Stimulated activated CD8-positive, alpha-beta memory T cell treated with anti-CD3 and anti-CD28 coated beads, Interleukin-4, amount 100 ng/mL, for 4 hours (primary cell): Measurements from ENCODE around the gene RRP9.
"Not testable (repeated sequence)": the region's sequence is repeated elsewhere in the genome, so short reads cannot be mapped to it uniquely, and the experiment has no call there.

Experiments used
- DNase-seq, 2 donors: peaks; one replicate each; pipeline ENCODE4 v3.0.0-alpha.2; 2020; ENCODE audit warnings: low read depth in 2 of 2, low spot score in 1 of 2

The RRP9 gene

DNA sequence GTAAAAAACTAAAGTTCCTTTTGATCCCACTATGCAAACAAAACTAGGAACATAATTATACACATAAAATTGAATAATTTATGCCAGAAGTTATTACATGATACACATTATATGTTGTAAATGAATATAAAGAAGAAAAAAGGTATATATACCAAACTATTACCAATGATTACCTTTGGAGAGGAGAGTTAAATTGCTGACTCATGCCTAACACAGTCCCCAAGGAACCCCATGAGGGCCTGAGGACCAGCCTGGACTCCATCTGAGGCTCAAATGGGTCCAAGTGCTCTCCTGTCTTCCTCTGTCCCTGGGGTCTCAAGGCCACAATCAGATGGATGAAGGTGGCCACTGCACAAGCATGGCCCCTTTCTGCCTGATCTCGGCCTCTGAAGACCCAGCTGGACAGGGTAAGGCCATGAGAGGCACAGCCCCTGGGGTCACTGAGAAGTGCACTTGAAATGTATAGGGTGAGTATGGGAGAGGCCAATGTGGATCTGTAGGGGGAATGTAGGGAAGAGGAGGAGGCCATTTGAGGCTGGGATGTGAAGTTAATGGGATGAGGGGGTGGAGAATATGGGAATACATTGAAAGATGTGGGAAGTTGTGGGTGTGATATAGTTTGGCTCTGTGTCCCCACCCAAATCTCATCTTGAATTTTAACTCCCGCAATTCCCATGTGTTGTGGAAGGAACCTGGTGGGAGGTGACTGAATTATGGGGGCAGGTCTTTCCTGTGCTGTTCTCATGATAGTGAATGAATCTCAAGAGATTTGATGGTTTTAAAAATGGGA, 37.5 kb downstream of the RRP9 start:
- DNase-seq: no peak

- not testable (repeated sequence) for DNase-seq
These were observed 39.3 kb downstream of the RRP9 start for GRCh38 chr3:51902361-51902760.

DNA sequence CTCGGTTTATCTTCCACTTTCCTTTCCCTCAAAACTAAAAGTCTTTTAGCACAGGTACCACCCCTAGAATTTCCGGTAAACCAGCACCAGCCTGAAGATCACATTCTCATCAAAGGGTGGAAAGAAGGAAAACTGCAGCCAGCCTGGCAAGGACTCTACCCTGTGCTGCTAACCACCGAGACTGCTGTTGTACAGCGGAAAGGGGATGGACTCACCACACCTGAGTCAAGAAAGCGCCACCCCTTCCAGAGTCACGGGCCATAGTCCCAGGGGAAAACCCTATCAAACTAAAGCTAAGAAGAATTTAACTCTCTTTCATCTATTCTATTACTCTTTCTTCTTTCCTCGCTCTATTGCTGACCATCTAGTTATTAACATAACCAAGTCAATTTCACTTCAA, 41.7 kb downstream of the RRP9 start:
- not testable (repeated sequence) for DNase-seq

- DNase-seq: no peak
These were observed 44.3 kb downstream of the RRP9 start for GRCh38 chr3:51897391-51897790.

GRCh38 chr3:51896607-51897305, 44.9 kb downstream of the RRP9 start:
- no peak for DNase-seq

- no peak for DNase-seq
These were observed 46.8 kb downstream of the RRP9 start for GRCh38 chr3:51894939-51895338.

DNA sequence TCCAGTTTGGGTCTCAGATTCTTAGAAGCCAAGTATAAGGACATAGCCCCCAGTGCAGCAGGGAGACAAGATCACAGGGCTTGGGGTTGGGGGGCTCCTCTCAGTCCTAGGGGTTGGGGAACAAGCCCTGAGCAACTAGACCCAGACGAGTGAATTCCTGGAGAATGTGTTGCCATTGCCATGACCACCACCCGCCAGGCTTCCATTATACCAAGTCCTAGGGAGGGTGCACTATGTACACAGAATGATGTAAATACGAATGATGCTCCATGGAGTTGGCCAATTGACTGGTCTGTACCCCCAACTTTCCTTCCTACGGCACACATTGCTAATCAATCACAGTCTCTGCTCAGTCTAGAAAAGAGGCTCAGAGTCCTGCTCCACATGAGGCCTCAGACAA, 47.3 kb downstream of the RRP9 start:
- no peak for DNase-seq

GRCh38 chr3:51891242-51892039, 50.3 kb downstream of the RRP9 start:
- no peak for DNase-seq

GRCh38 chr3:51888463-51889105, 53.1 kb downstream of the RRP9 start:
- no peak for DNase-seq

DNA sequence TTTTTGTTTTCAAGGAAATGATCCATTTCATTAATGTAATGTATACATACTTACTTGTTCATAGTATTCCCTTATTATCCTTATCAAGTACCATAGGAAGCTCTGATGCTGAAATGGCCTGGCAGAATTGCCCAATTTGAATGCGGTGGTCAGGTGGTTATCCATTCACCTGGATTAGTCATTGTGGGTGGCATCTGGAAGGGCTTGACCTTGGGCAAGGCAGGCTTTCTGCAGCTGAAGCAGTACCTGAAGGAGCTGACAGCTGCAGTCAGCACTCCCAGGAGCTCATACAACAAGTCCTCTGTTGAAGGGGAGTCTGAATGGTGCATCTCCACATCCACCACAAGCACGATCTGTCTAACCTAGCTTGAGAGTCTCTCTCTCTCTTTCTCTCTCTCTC, 54.1 kb downstream of the RRP9 start:
- DNase-seq: no peak

DNA sequence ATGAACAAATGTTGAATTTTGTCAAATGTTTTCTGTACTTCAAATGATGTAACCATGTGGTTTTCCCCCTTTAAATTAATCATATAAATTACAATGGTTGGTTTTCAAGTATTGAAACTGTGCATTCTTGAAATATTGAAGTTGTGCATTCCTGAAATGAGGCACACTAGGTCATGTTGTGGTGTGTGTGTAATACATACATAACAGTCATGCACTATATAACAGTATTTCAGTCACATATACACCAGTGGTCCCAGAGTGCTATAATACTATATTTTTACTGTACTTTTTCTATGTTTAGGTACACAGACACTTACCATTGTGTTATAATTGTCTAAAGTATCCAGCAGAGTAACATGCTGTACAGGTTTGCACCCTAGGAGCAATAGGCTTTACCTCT, 55.3 kb downstream of the RRP9 start:
- no peak for DNase-seq
